Ascending aorta (tissue), 2 donors: ENCODE data around the gene EIF3I. TPM values are rescaled to one million over a fixed set of nuclear protein-coding genes. Genes with fewer than 3 reads are reported as not detected.

Experiments used
- DNase-seq, 2 donors: peaks; one replicate each; pipeline ENCODE4 v3.0.0-alpha.2; 2019; ENCODE audit warnings: low spot score in 2 of 2
- H3K27ac ChIP-seq, 2 donors: fragments of 200-600 bp; sonication (generic); one replicate each; pipeline ENCODE4 v1.5.1; 2016 to 2017; ENCODE audit warnings: mild to moderate bottlenecking in 1 of 2
- H3K27me3 ChIP-seq: fragments of 200-600 bp; sonication (generic); one replicate; pipeline ENCODE4 v1.5.1; 2017
- H3K36me3 ChIP-seq, 2 donors: fragments of 200-600 bp; sonication (generic); one replicate each; pipeline ENCODE4 v1.5.1; 2016
- H3K4me1 ChIP-seq, 2 donors: fragments of 200-600 bp; sonication (generic); one replicate each; pipeline ENCODE4 v1.5.1; 2016 to 2017; ENCODE audit warnings: mild to moderate bottlenecking in 1 of 2
- H3K4me3 ChIP-seq, 2 donors: fragments of 200-600 bp; sonication (generic); one replicate each; pipeline ENCODE4 v1.5.1; 2016 to 2017; ENCODE audit warnings: mild to moderate bottlenecking in 1 of 2
- H3K9me3 ChIP-seq, 2 donors: fragments of 200-600 bp; sonication (generic); one replicate each; pipeline ENCODE4 v1.5.1; 2016
- CTCF ChIP-seq, 3 experiments: fragments of 200-600 bp in 2 of 3; fragments of 450-650 bp in 1 of 3; sonication (generic) in 2 of 3; IDR thresholded peaks; one replicate each; pipeline ENCODE4 v1.5.1; 2016 to 2019; ENCODE audit warnings: antibody characterized with exemption in 3 of 3, mild to moderate bottlenecking in 1 of 3, moderate library complexity in 1 of 3
- intact Hi-C: fragments of 100-400 bp; cut with DNase I; formaldehyde crosslinking; loops from one replicate; pipeline ENCODE4 v1.15.1; 2023
- total RNA-seq: library from RNA; depleted of rRNA; stranded (reverse); fragments of >200 nt; gene quantifications from one replicate; pipeline ENCODE4 v1.1.0, GENCODE V29; 2016

Gene EIF3I
- total RNA-seq, 1 donor from 2014 or later: 234 TPM

GRCh38 chr1:32263744-32264143 is 41.5 kb downstream of the EIF3I start:
- Histone ChIP-seq H3K27ac (no peak overlapping the region), H3K27me3 (no peaks in the 10 kb centered on the region), H3K4me3 (no peak overlapping the region), H3K4me1 (peaks cover 0 to 2% of the 10 kb centered on the region in 2 donors), H3K9me3 (no peaks in the 10 kb centered on the region), H3K36me3 (no peaks in the 10 kb centered on the region)
- DNase-seq: no peak
- intact Hi-C loops: no loop called here
- no peak for TF ChIP-seq CTCF (IDR thresholded peaks at IDR 0.05)

- no peaks in the 10 kb centered on the region for H3K36me3 ChIP-seq
- peaks cover 0 to 2% of the 10 kb centered on the region in 2 donors for H3K4me1 ChIP-seq
- H3K9me3 ChIP-seq: no peaks in the 10 kb centered on the region
- no peak overlapping the region for H3K4me3 ChIP-seq
- intact Hi-C loops: no loop called here
- no peak overlapping the region for H3K27ac ChIP-seq
- no peak for TF ChIP-seq CTCF (IDR thresholded peaks at IDR 0.05)
- DNase-seq: no peak
- no peaks in the 10 kb centered on the region for H3K27me3 ChIP-seq
These were observed 43.6 kb downstream of the EIF3I start for GRCh38 chr1:32265846-32266245.

DNA sequence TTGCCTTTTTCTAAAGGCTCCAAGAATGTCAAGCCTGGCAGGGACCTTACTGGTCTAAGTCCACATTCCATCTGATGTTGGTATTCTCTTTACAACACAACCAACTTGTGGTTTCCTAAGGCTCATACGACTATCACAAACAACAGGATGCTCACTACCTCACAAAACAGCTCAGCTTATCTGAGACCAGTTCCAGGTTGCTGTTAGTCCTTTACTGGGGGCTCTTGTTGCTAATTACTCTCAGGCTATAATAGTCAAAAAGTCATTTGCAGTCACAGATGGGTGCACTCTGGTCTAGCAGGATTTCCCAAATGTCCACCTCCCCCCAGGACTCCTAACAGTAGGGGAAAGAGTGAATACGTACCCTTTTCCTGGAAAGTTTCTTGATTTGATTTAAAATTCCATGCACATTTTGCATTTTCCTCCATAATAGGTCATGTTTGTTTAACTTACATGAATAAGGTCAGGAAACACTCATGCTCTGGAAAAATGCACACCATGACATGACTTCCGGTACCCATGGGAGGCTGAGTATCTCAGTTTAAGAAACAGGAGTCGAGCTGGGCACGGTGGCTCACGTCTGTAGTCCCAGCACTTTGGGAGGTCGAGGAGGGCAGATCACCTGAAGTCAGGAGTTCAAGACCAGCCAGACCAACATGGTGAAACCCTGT is 44.8 kb downstream of the EIF3I start:
- DNase-seq: no peak
- Histone ChIP-seq H3K36me3 (no peaks in the 10 kb centered on the region), H3K4me3 (no peak overlapping the region), H3K9me3 (no peaks in the 10 kb centered on the region), H3K27ac (no peak overlapping the region), H3K27me3 (no peaks in the 10 kb centered on the region), H3K4me1 (peaks cover 0 to 2% of the 10 kb centered on the region in 2 donors)
- TF ChIP-seq CTCF (IDR thresholded peaks at IDR 0.05): no peak
- intact Hi-C loops: loop anchor here (1.0 kb wide), 1 partner anchor 45 kb away; the partner anchor contains the start of genes EIF3I and TMEM234

DNA sequence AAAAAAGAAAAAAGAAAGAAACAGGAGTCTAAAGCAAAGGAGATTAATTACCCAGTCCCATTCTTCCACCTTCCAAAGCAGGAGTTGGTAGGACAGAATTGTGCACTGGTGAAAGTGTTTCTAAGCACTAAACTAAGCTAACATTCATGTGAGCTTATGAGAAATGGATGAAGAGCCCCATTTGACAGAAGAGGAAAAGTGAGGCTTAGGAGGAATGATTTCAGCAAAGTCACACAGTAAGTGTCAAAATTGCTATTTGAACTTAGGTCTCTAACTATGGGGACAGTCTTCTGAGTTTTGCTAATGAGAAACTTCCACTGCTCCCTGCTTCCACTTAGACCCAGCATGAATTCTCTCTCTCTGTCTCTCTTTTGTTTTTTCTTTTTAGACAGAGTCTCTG is 47.5 kb downstream of the EIF3I start:
- intact Hi-C loops: no loop called here
- DNase-seq: no peak
- Histone ChIP-seq H3K9me3 (no peaks in the 10 kb centered on the region), H3K27me3 (no peaks in the 10 kb centered on the region), H3K4me1 (peaks cover 0 to 2% of the 10 kb centered on the region in 2 donors), H3K4me3 (no peak overlapping the region), H3K27ac (no peak overlapping the region), H3K36me3 (no peaks in the 10 kb centered on the region)
- TF ChIP-seq CTCF (IDR thresholded peaks at IDR 0.05): no peak

- Histone ChIP-seq H3K4me3 (no peak overlapping the region), H3K27me3 (no peaks in the 10 kb centered on the region), H3K4me1 (no peaks in the 10 kb centered on the region), H3K27ac (no peak overlapping the region), H3K9me3 (no peaks in the 10 kb centered on the region), H3K36me3 (no peaks in the 10 kb centered on the region)
- no peak for TF ChIP-seq CTCF (IDR thresholded peaks at IDR 0.05)
- DNase-seq: no peak
- intact Hi-C loops: no loop called here
These were observed 50.6 kb downstream of the EIF3I start for GRCh38 chr1:32272557-32273390.
